HepG2 (cell line): Measurements from ENCODE around the gene POC1A. TPM values are rescaled to one million over a fixed set of nuclear protein-coding genes. Genes with fewer than 3 reads are reported as not detected.

Experiments
- ATAC-seq: fragments of 200-7000 bp; cut with Tn5 transposase; 3 replicates; pipeline ENCODE4 v1.9.1; 2020; ENCODE audit warnings: mild to moderate bottlenecking, moderate library complexity
- BruUV-seq: library from RNA; stranded (reverse); fragments of 400-500 nt; replicated peaks from 2 replicates; lab custom pipeline; 2021; lab: Mats Ljungman, UMichigan
- CTCF ChIA-PET: fragments of 300-600 bp; formaldehyde crosslinking; extraction: SDS; loops from one replicate; lab custom pipeline; 2021; ENCODE audit warnings: low total read pairs, inconsistent platforms, low intra/inter-chr PET ratio; lab: Yijun Ruan, JAX
- POLR2A ChIA-PET: fragments of 350-600 bp; sonication (Branson Sonifier 250); formaldehyde crosslinking; loops from one replicate; lab custom pipeline; 2020; ENCODE audit warnings: antibody characterized with exemption, inconsistent platforms; lab: Yijun Ruan, JAX
- DNase-seq: peaks from one replicate; pipeline ENCODE4 v3.0.0-alpha.2; 2015; ENCODE audit warnings: low spot score
- FAIRE-seq: peaks from 3 replicates; lab custom pipeline; 2011; peaks lifted over from hg19 to GRCh38; lab: Jason Lieb, UNC
- H2AFZ ChIP-seq: one replicate; pipeline ENCODE4 v1.6.1; 2011; ENCODE audit warnings: low read length, inconsistent platforms
- H3K27ac ChIP-seq: fragments of 300-600 bp; 3 replicates; pipeline ENCODE4 v1.8.0; 2011; ENCODE audit warnings: mixed run types, mild to moderate bottlenecking, mixed read lengths, low read length, inconsistent platforms; ENCODE audit not compliant: insufficient read depth; ENCODE audit errors: extremely low read length
- H3K27me3 ChIP-seq, 2 experiments: fragments of 200-600 bp in 1 of 2; 2 replicates in 1 of 2; 3 replicates in 1 of 2; pipeline versions ENCODE4 v1.6.0 to v1.8.0; 2011; ENCODE audit warnings: low read length in 2 of 2, mild to moderate bottlenecking in 2 of 2, moderate library complexity in 2 of 2, inconsistent platforms in 1 of 2; ENCODE audit not compliant: insufficient read depth in 2 of 2, control insufficient read depth in 1 of 2
- H3K36me3 ChIP-seq, 2 experiments: fragments of 200-600 bp in 1 of 2; replicated peaks in 1 of 2; 2 replicates in 1 of 2; 3 replicates in 1 of 2; pipeline versions ENCODE4 v1.5.1 to v1.8.0; 2011; ENCODE audit warnings: low read length in 2 of 2, inconsistent platforms in 1 of 2; ENCODE audit not compliant: insufficient read depth in 2 of 2, control insufficient read depth in 1 of 2
- H3K4me1 ChIP-seq: 2 replicates; pipeline ENCODE4 v1.5.1; 2012; ENCODE audit warnings: low read length, inconsistent platforms; ENCODE audit not compliant: insufficient read depth
- H3K4me2 ChIP-seq: 2 replicates; pipeline ENCODE4 v1.6.0; 2011; ENCODE audit warnings: low read depth, low read length, inconsistent platforms
- H3K4me3 ChIP-seq, 3 experiments: fragments of 200-600 bp in 1 of 3; sonication (generic), shearing (Covaris generic) in 1 of 3; replicated peaks in 1 of 3; 2 replicates each; pipeline ENCODE4 v1.5.1; 2011 to 2016; ENCODE audit warnings: low read length in 3 of 3, inconsistent platforms in 2 of 3, low read depth in 2 of 3, mild to moderate bottlenecking in 2 of 3, control low read depth in 1 of 3, mixed read lengths in 1 of 3; ENCODE audit not compliant: insufficient read depth in 1 of 3
- H3K79me2 ChIP-seq: one replicate; pipeline ENCODE4 v1.6.1; 2011; ENCODE audit warnings: low read length, inconsistent platforms; ENCODE audit not compliant: insufficient read depth
- H3K9ac ChIP-seq: 2 replicates; pipeline ENCODE4 v1.6.0; 2011; ENCODE audit warnings: mild to moderate bottlenecking, low read depth, low read length, inconsistent platforms; ENCODE audit not compliant: insufficient read depth
- H3K9me3 ChIP-seq: 2 replicates; pipeline ENCODE4 v1.5.1; 2012; ENCODE audit warnings: mild to moderate bottlenecking, low read length
- H4K20me1 ChIP-seq: 2 replicates; pipeline ENCODE4 v1.6.0; 2011; ENCODE audit warnings: inconsistent platforms, mild to moderate bottlenecking, low read length, moderate library complexity; ENCODE audit not compliant: insufficient read depth
- ATF6 ChIP-seq: sonication (generic); formaldehyde crosslinking; conservative IDR thresholded peaks from 2 replicates; pipeline ENCODE4 v1.4.0; 2020; ENCODE audit warnings: missing genetic modification reagents
- E2F2 ChIP-seq: sonication (generic); formaldehyde crosslinking; IDR thresholded peaks from 2 replicates; pipeline ENCODE4 v1.4.0; 2020; ENCODE audit warnings: missing genetic modification reagents, borderline replicate concordance
- ETS1 ChIP-seq: sonication (generic); formaldehyde crosslinking; IDR thresholded peaks from 2 replicates; pipeline ENCODE4 v1.4.0; 2020; ENCODE audit warnings: missing genetic modification reagents
- HDAC6 ChIP-seq: fragments of 200-600 bp; sonication (generic); IDR thresholded peaks from 2 replicates; pipeline ENCODE4 v1.7.0; 2017; ENCODE audit warnings: mild to moderate bottlenecking, antibody characterized with exemption, low read length, low read depth
- KLF6 ChIP-seq: IDR thresholded peaks from 2 replicates; pipeline ENCODE4 v1.8.0; 2016; ENCODE audit warnings: missing biosample characterization, missing genetic modification reagents
- MXD3 ChIP-seq: IDR thresholded peaks from 2 replicates; pipeline ENCODE4 v1.6.1; 2016; ENCODE audit warnings: mild to moderate bottlenecking, missing biosample characterization, missing genetic modification reagents
- SP1 ChIP-seq, 2 experiments: fragments of 450-650 bp in 1 of 2; sonication (generic) in 1 of 2; formaldehyde crosslinking in 1 of 2; IDR thresholded peaks; 2 replicates each; pipeline versions ENCODE4 v1.4.0 to v1.6.1; 2016 to 2020; ENCODE audit warnings: missing genetic modification reagents in 1 of 2
- SYNCRIP ChIP-seq: fragments of 200-400 bp; formaldehyde crosslinking; IDR thresholded peaks from 2 replicates; pipeline ENCODE4 v1.6.1; 2018; ENCODE audit warnings: mild to moderate bottlenecking, low read depth, low read length; ENCODE audit not compliant: insufficient read depth
- ZNF362 ChIP-seq: sonication (generic); formaldehyde crosslinking; IDR thresholded peaks from 2 replicates; pipeline ENCODE4 v1.4.0; 2020; ENCODE audit warnings: missing genetic modification reagents, mild to moderate bottlenecking, borderline replicate concordance
- ZNF496 ChIP-seq: sonication (generic); formaldehyde crosslinking; IDR thresholded peaks from 2 replicates; pipeline ENCODE4 v1.8.1; 2023; ENCODE audit warnings: mild to moderate bottlenecking, moderate library complexity, missing genetic modification reagents; ENCODE audit not compliant: insufficient replicate concordance
- ZNF724P ChIP-seq: sonication (generic); formaldehyde crosslinking; IDR thresholded peaks from 2 replicates; pipeline ENCODE4 v1.8.0; 2022; ENCODE audit warnings: missing genetic modification reagents, borderline replicate concordance
- WGBS: methylation state at CpG from one replicate; pipeline ENCODE4 v1.1.6; 2017; ENCODE audit warnings: low lambda C conversion rate; 5-methylcytosine and 5-hydroxymethylcytosine counted together
- in situ Hi-C: cut with HindIII; loops from 2 replicates; pipeline ENCODE4 v1.10.0; 2017; ENCODE audit warnings: low pct_unique_long_range_greater_than_20kb; ENCODE audit not compliant: extremely low pct_ligation_motif_present
- intact Hi-C: fragments of 100-400 bp; cut with micrococcal nuclease; formaldehyde crosslinking; loops from one replicate; pipeline ENCODE4 v1.10.0; 2022; ENCODE audit not compliant: unreplicated experiment
- polyA plus RNA-seq, 8 experiments: library from polyadenylated mRNA; depleted of rRNA in 3 of 8; stranded (reverse) in 7 of 8; unstranded in 1 of 8; fragments of >200 nt; fragmentation: Illumina TruSeq in 4 of 8; extraction: Trizol in 4 of 8; gene quantifications; 2 replicates each; pipeline versions ENCODE4 v1.2.1 to v1.2.3, GENCODE V29; 2011 to 2016; ENCODE audit warnings: low read depth in 4 of 8, missing spikeins in 1 of 8, mixed read lengths in 1 of 8; ENCODE audit not compliant: insufficient read depth in 1 of 8
- total RNA-seq, 5 experiments: library from RNA; depleted of rRNA; stranded (reverse); fragments of >200 nt; fragmentation: Illumina TruSeq; extraction: Trizol; gene quantifications; 2 replicates each; pipeline ENCODE4 v1.2.3, GENCODE V29; 2016; ENCODE audit warnings: low read depth in 1 of 5

The POC1A gene
- total and polyA plus RNA-seq, 2 of the 13 experiments (the other 11 are each of a cell fraction or from before 2014, with no cell fraction given) = 14.6 to 20.0 TPM

- H3K9ac ChIP-seq = no peak overlapping the region
- no peaks in the 10 kb centered on the region for H4K20me1 ChIP-seq
- BruUV-seq = no TSS peak
- H3K27ac ChIP-seq = no peak overlapping the region
- ATAC-seq (no peak), DNase-seq (no peak), FAIRE-seq (no peak)
- no peaks in the 10 kb centered on the region for H3K36me3 ChIP-seq
- 100% methylated on average over 1 of the region's 1 CpG for WGBS
- no peak overlapping the region for H3K4me3 ChIP-seq
- POLR2A ChIA-PET = interaction anchor here (0.8 to 3.5 kb wide), 4 partner anchors 10 to 60 kb away, joined by 3 to 30 read pairs (median 18); partner anchors contain the start of genes ALAS1, POC1A and TWF2
- CTCF ChIA-PET = no interaction called here
- no peaks in the 10 kb centered on the region for H3K79me2 ChIP-seq
- H3K27me3 ChIP-seq = no peaks in the 10 kb centered on the region
- no peaks in the 10 kb centered on the region for H3K9me3 ChIP-seq
- in situ Hi-C loops = no loop called here
- intact Hi-C loops = no loop called here
- TF ChIP-seq HDAC6 (no peak), ZNF496 (CRISPR knock-in tag) (no peak), SYNCRIP (no peak), KLF6 (CRISPR knock-in tag) (no peak), MXD3 (CRISPR knock-in tag) (no peak), ETS1 (CRISPR knock-in tag) (no peak), ZNF724P (CRISPR knock-in tag) (no peak), ATF6 (CRISPR knock-in tag) (no peak), SP1 (IDR thresholded peaks at IDR 0.05) (no peak), SP1 (CRISPR knock-in tag; IDR thresholded peaks at IDR 0.05) (no peak), ZNF362 (no peak), E2F2 (CRISPR knock-in tag) (no peak)
- peaks cover 77% of the 10 kb centered on the region for H3K4me1 ChIP-seq
- no peak overlapping the region for H2AFZ ChIP-seq
- H3K4me2 ChIP-seq = no peak overlapping the region
These were observed 24.3 kb upstream of the POC1A start for GRCh38 chr3:52178537-52178936.
